SIG-M5 treated with dmso at 0.1 percent for 504 hours (cell line): Measurements from ENCODE around the gene AKR1C1.
"Not testable (repeated sequence)": the region's sequence is repeated elsewhere in the genome, so short reads cannot be mapped to it uniquely, and the experiment has no call there.

Experiments
- DNase-seq: peaks from one replicate; lab custom pipeline; 2025; ENCODE audit not compliant: unreplicated experiment; lab: John Stamatoyannopoulos, UW

The AKR1C1 gene

GRCh38 chr10:4962876-4963814 is at the start of gene AKR1C1:
Gene AKR1C1 (plus strand): TSS chr10:4963415. CDS start chr10:4963445, 30 bp downstream.
- not testable (repeated sequence) for DNase-seq

DNA sequence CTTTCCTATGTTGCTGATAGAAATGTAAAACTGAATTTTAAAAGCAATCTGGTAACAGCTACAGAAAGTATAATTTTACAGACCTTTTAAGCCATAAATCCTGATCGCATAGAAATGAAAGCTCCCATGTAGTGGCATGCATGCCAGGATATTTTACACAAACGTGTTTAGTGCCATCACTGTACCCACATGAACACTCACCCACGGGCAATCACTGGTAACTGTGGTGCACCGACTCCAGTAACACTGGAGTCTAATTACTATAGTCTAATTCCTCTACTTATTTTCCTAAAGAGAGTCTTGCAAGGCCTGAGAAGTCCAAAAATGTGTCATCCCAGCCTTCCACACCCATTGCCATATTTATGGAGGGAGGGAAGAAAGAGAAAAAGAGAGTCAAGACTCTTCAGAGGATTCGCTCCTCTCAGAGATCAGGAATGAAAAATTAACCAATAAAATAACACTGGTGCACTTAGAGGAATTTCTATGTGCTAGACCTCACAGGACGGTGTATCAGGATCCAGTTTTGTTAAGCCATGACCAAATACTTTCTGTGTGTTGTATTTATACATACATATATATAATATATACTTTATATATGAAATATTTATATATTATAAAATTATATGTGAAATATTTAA is 48.9 kb upstream of the AKR1C1 start:
- DNase-seq = no peak

DNA sequence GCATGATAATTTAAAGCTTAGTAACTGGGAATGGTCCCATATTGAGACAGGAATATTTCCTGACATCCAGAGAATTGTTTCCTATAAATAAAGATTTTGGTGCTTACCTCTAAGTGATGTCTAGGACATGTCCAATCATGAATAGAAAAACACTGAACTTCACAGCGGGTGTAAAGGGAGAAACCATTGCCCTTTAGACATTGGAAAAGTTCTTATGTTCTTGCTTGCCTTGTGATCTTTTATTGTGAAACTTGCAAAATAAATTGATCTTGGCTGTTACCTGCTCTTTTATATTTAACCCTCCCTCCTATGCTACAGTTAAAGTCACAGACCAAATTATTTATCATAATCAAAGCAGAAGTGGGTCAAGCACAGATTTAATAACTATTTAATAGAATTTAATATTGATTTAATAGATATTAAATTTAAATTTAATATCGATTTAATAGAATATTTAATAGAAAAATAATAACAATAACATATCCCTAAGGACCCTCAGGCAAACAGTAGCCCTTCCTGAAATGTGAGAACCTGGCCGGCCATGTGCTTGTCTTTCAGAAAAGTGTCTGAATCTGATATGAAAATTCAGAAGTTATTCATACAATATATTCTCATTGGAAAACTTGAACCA is 47.0 kb upstream of the AKR1C1 start:
- no peak for DNase-seq

- no peak for DNase-seq
Observed at GRCh38 chr10:4918236-4918635, 45.0 kb upstream of the AKR1C1 start.

DNA sequence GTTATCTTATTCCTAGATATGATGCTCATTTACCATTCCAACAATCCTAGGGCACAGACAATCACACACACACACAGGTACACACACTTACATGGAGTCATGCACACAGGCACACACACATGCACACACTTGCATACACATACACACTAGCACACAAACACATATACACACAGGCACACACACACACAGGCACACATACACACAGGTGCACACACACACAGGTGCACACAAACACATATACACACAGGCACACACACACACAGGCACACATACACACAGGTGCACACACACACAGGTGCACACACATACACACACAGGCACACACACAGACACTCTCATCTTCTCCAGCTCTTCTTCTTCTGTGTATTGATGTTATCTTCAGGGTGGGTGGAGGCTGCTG is 38.7 kb upstream of the AKR1C1 start:
- not testable (repeated sequence) for DNase-seq

- no peak for DNase-seq
Observed at GRCh38 chr10:4926400-4926799, 36.8 kb upstream of the AKR1C1 start.

DNA sequence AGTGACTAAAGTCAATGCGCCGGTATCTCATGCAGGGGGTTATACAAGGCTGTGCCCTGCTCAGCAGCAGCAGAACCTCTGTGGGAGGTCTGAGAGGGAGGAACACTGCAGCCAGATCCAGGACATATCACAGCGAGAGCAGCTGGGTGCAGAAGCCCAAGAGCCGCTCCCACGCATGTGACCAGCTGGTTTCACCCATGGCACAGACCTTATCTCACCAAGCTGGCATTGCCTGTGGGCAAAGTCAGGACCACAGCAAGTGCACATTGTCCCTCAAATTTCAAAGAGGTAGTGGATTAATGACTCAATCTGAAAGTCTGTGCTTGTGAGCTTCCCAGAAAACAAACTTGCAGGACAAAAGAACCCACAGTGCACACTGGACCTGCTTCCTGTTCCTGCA is 31.6 kb upstream of the AKR1C1 start:
- no peak for DNase-seq

GRCh38 chr10:4934391-4934987 is 28.7 kb upstream of the AKR1C1 start:
- no peak for DNase-seq

GRCh38 chr10:4937346-4937745 is 25.9 kb upstream of the AKR1C1 start:
- no peak for DNase-seq

DNA sequence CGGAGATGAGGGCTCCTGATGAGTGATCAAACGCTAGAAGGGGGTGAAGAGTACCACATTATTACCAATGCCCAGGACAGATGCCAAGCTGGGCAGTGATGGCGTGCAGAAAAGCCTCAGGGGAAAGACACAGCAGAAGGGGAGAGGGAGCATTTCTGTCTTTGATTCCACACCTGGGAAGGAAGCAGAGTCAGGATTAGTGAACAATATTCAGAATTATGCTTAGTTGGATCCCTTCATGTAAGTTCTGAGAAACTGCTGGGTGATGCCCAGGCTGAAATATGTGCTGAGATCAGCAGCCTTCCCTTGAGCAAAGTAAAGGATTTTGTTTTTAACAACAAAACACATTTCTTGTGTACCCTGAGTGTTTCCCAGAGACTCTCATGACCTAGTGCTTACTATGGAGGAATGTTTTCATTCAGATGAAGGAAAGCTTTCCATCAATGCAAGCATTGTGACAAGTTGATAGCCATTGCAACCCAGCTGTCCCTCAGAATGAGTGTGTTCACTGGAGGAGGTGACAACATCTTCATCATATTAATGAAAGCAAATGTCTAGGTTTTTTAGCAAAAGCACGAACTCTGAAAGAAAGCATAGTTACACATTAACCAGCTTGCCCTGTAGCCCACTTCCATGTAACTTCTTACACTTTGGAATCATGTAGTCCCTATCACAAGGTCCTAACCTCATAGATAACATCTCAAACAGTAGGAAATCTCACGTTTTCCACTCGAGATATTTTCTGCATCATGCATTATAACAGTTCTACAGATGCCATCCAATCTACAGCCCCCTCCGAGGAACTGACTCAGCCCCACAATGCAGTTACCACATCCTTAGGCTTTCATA is 23.8 kb upstream of the AKR1C1 start:
- no peak for DNase-seq

DNA sequence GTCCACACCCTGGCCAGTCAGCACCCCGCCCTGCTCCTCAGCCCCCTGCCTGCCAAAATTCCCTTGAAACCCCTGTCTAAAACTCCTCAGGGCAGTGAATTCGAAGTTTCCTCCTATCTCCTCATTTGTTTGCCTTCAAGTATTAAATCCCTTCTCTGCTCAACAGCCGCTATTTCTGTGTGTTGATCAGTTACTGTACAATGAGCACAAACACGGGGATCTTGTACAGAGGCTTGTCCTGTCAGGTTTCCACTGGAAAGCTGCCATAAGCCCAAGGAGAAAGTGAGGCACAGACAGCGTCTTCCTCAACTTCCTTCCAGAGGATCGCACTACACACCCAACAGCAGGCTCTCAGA is 23.2 kb upstream of the AKR1C1 start:
- not testable (repeated sequence) for DNase-seq

DNA sequence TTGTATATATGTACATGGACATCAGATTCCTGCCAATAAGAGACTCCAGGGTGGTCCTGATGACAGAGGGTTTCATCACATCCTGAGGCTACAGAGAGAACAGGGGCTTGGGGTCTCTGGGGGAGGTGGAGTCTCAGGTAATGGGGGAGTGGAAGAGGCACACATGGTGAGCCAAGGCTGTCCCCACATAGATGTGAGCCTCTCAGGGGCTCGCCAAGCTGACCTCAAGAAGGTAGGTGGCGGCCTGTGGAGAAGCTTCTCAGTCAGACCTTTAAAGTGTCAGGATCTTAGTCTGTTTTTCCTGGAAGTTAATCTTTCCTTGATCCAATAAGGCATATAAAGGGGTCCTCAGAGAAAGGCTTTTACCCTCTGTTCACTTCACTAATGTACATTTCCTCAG is 22.3 kb upstream of the AKR1C1 start:
- DNase-seq = not testable (repeated sequence)

DNA sequence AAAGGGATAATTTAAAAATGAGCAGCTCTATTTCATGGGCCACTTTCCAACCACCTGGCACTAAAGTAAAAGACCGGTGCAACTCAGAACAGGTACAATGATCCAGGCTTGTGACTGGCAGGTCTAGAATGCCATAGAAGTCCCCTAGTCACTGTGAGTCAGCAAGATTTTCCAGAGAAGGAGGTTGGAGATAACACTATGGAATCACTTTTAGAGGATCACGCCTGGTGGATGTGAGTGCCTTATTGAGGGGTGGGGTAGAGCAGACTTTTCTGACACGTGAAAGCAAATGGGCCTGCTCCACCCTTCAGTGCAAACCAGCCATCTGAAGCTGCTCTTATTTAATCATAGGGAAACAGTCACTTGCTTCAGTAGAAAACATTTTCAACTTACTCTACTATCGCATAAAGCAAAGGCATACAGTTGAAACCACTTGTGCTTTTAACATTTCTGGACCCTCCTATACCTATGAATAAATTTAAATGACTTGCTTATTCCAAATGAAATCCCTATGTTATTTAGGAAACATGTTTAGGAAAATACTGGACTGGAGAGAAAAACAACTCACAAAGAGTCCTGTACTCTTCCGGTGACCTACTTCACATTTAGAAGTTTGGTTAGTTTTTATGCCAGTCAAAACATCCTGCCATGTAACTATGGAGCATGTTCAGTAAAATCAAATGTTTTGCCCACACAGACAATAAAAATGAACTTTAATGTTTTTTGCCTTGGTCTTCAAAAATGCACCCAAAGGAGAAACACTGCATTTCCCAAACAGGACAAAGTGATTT is 21.5 kb upstream of the AKR1C1 start:
- no peak for DNase-seq

DNA sequence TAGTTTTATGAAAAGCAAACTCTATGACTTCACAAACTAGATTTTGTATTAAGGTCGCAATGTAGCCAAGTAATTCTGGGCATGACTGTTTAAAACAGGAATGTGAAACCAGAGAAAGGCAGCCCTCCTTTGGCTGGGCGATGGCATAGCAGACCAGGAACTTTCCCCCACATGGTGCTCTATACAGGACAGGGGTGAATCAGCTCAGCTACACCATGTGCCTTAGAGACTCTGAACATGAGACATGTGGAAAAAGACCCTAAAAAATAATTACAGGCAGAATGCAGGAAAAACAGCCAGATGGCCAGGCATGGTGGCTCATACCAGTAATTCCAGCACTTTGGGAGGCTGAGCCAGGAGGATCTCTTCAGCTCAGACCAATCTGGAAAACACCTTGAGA is 20.3 kb upstream of the AKR1C1 start:
- DNase-seq = not testable (repeated sequence)

GRCh38 chr10:4943416-4943815 is 19.8 kb upstream of the AKR1C1 start:
- DNase-seq = not testable (repeated sequence)

- no peak for DNase-seq
Observed at GRCh38 chr10:4943821-4944220, 19.4 kb upstream of the AKR1C1 start.

DNA sequence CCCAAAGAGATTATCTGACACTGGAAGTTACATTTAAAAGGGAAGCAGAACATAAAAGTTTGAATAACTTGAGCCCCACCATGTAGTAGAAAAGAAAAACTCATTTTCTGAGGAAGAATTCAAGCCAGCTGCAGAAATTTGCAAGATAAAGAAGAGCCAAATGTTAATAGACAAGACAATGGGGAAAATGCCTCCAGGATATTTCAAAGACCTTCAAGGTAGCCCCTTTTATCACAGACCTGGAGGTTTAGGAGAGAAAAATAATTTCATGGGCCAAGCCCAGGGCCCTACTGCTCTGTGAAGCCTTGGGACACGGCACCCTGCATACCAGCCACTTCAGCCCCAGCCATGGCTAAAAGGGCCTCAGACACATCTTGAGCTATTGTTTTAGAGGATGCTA is 18.4 kb upstream of the AKR1C1 start:
- DNase-seq = no peak

GRCh38 chr10:4945766-4946717 is 17.2 kb upstream of the AKR1C1 start:
- DNase-seq = no peak
